GM19452 (cell line): ENCODE data around the gene CDC123.
"Not testable (repeated sequence)": the region's sequence is repeated elsewhere in the genome, so short reads cannot be mapped to it uniquely, and the experiment has no call there.

Experiments used
- ATAC-seq: cut with Tn5 transposase; IDR thresholded peaks from one replicate; pipeline ENCODE4 v1.9.1; 2021; ENCODE audit not compliant: unreplicated experiment

CDC123 gene

DNA sequence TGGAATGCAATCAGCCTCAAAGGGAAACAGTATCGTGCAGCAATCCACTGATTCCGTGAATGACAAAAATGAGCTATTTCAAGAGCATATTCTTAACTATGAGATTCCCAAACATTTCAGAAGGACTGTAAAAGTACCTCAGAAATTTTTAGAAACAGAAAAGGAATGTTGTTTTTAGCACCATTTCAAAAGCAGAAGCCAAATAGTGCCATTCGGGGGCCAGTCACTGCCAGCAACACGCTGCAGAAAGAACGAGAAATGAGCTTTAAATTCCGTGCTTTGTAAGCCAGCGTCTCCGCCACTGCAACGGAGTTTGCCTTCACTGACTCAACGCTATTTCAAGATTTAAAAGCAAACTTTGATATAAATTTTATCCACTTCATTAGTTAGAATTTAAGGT is 6.6 kb upstream of the CDC123 start:
- ATAC-seq, result no peak

GRCh38 chr10:12191715-12192114 is 4.3 kb upstream of the CDC123 start:
- no peak for ATAC-seq

DNA sequence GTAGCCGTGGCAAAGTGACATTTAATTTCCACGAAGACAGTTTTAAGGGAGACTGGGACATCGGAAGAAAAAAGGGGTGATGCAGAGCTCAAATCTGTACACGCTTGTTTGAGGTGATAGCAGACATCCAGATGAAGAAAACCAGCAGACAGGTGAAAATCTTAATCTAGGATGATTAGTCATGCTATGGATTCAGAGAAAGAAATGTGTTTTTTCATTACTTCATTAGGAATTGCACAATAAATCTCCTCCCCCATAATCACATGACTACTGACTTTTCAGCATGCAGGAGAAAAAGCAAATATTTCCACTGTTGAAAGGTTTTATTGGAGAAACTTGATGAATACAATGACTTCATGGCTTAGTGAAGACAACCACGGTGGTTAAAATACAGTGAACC is 2.8 kb upstream of the CDC123 start:
- no peak for ATAC-seq

GRCh38 chr10:12194752-12195271 is 1.2 kb upstream of the CDC123 start:
- ATAC-seq, result no peak

DNA sequence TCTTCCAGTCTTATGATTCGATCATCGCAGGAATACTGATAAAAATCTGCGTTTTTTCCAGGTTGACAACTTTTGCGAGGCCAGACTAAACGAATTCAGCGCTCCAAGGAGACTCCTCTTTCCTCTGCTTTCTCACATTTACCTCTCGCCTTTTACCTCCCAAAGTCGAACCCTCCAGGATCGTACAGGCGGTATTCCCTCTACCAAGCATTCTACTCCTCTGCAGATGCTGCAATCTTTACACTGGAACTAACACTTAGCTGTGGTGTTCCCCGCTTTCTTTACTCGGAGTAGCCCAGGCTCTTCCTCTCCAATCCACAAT is 746 bp upstream of the CDC123 start:
- ATAC-seq, result peak; percentile 7

GRCh38 chr10:12196531-12197211 is 683 bp downstream of the CDC123 start:
- ATAC-seq, result no peak

- no peak for ATAC-seq
Measured at GRCh38 chr10:12198156-12198555, 2.2 kb downstream of the CDC123 start.

DNA sequence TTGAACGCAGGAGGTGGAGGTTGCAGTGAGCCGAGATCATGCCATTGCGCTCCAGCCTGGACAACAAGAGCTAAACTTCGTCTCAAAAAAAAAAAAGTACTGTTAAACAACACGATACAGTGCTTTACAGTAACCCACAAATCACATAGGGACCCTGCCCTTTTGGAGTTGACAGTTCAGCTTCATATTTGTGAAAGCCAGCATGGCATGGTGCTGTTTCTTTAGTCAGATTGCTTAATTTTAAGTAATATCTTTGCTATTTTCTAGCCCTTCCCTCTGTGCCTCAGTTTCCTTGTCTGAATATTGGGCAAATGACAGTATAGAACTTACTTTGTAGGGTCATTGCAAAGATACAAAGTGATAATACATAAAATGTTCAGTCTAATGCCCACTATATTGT is 4.9 kb downstream of the CDC123 start:
- ATAC-seq, result no peak

DNA sequence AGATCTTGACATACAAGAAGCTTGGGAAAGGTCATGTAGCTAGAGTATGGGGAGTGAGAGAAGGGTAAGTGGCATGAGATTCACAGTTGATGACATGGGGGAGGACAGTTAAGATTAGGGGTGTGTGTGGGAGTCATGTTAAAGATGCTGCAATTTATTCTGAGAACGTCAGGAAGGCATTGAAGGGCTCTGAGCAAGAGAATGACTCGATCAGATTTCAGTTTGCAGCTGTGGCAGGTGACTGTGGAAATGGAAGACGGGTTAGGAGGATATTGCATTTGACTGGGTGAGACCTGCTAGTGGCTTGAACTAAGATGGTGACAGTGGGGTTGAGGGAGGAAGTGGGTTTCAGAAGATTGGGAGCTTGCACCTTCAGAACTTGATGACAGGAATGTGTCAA is 5.6 kb downstream of the CDC123 start:
- ATAC-seq, result no peak

GRCh38 chr10:12202226-12202625 is 6.2 kb downstream of the CDC123 start:
- no peak for ATAC-seq

- no peak for ATAC-seq
Measured at GRCh38 chr10:12205082-12205481, 9.1 kb downstream of the CDC123 start.

DNA sequence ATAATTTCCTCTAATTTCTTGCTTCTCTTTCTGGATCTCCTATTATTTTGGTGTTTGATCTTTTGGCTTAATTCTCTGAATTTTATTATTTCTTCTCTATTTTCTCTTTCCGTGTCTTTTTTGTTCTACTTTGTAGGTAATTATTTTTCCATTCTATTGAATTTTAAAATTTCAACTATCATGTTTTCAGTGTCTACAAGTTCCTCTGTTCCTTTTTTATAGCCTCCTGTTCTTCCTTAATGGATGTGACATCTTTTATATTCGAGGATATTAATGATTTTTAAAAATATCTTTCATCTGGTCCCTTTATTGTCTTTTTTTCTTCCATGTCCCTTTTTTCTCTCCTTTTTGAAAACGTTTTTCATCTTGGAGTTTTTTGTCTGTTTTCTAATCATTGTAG is 11.1 kb downstream of the CDC123 start:
- no peak for ATAC-seq

GRCh38 chr10:12208460-12208859 is 12.5 kb downstream of the CDC123 start:
- no peak for ATAC-seq

GRCh38 chr10:12212454-12212853 is 16.5 kb downstream of the CDC123 start:
- no peak for ATAC-seq

DNA sequence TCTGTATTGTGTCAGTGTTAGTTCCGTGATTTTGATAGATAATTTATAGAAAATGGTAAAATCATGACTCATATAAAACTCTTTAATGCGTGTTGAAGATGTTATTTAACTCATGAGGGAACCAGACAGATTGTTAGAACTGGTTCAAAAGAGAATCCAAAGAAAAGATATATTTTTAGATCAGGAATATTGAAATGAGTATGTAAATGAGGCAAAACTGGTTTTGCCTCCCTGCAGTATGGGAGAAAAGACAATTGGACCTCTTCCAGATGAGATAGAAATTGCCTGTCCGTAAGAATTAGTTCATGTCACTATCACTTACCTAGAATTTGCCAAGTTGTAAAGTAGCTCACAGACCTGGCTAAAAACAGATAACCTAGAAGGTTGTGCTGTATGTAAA is 17.6 kb downstream of the CDC123 start:
- ATAC-seq, result no peak

DNA sequence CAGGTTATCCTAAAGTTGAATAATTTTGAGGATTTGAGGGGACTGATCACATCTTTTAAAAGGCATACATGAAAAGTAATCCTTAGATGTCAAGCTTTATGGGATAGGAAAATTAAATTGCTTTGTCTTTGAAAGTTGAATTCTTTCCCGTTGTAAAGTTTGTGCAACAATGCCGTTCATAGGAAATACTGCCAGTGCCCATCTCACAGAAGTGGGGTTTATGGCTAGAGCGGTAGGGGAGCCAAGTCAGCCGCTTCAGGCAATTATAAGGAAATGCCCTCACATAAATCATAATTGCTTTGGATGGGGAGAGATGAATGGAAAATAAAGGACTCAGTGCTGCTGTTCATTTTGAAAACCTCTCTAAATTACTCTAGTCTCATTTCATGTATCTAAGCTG is 18.1 kb downstream of the CDC123 start:
- no peak for ATAC-seq

DNA sequence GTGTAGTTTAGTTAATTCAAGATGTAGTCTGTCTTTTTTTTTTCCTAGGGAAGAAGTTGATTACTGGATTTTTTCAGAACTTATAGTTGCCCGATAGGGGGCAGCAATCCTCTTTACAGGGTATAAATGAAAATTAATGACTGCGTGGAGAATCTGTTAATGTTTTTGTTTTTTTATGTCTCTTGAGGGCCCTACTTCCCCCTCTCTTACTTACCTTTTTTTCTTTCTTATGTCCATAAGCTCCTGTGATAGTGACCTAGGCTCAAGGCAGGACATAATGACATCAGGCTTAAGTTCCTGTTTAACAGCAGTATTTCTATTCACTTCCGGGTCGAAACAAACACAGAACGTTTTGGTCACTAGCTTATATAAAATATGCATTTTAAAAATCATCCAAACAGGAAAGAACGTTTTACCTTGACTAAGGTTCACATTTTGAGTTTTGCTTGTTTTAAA is 18.8 kb downstream of the CDC123 start:
- ATAC-seq, result no peak

GRCh38 chr10:12218991-12219390 is 23.0 kb downstream of the CDC123 start:
- no peak for ATAC-seq

- ATAC-seq, result no peak
Measured at GRCh38 chr10:12221323-12222298, 25.6 kb downstream of the CDC123 start.

DNA sequence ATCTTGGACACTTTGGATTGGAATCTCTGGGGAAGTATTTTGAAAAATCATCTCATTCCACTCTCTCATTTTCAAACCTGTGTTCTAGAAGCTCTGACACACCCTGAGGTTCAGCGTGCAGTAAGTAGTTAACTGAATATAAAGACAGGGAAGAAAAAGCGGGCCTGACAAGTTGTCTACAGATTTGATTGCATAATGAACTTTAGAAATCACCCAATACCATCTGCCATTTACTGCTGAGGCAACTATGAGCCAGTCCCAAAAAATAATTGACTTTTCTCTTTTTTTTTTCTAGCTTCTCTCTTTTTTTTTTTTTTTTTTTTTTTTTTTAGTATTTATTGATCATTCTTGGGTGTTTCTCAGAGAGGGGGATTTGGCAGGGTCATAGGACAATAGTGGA is 29.5 kb downstream of the CDC123 start:
- ATAC-seq, result no peak

- ATAC-seq, result not testable (repeated sequence)
Measured at GRCh38 chr10:12226438-12226837, 30.4 kb downstream of the CDC123 start.

DNA sequence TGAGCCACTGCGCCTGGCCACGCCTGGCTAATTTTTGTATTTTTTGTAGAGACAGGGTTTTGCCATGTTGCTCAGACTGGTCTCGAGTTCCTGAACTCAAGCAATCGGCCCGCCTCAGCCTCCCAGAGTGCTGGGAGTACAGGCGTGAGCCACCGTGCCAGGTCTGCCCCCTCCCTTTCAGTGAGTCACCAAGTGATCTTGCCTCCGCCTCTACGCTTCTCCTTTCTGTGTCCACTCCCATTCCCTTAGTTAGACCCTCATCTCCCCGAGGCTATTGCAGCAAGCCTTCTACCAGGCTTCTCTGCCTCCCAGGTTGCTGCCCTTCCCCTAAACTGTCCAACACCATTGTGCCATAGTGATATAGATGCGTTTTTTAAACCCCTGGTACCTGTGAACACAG is 32.9 kb downstream of the CDC123 start:
- ATAC-seq, result no peak
